Activated CD8-positive, alpha-beta memory T cell treated with anti-CD3 and anti-CD28 coated beads, Interleukin-2, amount 50 U/mL, for 24 hours (primary cell): ENCODE data around the gene FKRP.
"Not testable (repeated sequence)": the region's sequence is repeated elsewhere in the genome, so short reads cannot be mapped to it uniquely, and the experiment has no call there.

ENCODE experiments used
- DNase-seq: peaks from one replicate; pipeline ENCODE4 v3.0.0-alpha.2; 2020; ENCODE audit errors: extremely low read depth

FKRP gene, protein sequence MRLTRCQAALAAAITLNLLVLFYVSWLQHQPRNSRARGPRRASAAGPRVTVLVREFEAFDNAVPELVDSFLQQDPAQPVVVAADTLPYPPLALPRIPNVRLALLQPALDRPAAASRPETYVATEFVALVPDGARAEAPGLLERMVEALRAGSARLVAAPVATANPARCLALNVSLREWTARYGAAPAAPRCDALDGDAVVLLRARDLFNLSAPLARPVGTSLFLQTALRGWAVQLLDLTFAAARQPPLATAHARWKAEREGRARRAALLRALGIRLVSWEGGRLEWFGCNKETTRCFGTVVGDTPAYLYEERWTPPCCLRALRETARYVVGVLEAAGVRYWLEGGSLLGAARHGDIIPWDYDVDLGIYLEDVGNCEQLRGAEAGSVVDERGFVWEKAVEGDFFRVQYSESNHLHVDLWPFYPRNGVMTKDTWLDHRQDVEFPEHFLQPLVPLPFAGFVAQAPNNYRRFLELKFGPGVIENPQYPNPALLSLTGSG

DNA sequence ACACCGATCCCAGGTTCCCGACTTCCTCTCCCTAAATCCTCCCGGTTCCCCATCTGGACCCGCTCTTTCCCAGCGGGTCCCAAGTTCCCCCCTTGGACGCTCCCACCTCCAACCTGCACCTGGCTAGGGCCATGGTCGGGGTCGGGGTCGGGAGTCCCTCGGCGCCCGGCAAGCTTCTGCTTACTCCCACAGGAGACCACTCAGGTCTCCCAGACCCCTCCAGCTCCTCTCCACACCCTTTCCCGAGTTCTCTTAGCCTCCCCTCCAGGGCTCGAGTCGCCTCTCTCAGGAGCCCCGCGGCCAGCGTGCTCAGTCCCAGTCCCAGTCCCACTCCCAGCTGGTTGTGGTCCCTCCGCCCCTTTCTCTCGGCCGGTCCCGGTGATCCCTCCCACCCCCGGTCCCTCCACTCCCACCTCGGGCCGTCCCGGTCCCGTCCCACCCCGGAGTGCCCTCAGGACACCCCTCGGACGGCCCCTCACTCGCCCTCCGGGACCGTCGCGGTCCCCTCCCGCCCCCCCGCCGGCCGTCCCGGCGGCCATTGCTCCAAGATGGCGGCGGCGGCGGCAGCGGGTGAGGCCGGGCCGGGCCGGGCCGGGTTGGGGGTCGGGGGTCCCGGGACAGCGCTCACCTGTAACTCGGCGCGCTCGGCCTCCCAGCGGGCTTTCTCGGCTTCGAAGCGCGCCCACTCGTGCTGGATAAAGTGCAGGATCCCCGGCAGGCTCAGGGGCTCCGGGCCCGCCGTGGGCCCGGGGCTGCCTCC is at the start of gene FKRP:
FKRP (plus strand) TSS at position 537 of the 760 bp plus-strand sequence. CDS start 9,394 bp downstream, outside the sequence.
- DNase-seq, result no peak

- no peak for DNase-seq
These were observed 49.0 kb upstream of the FKRP start for GRCh38 chr19:46696866-46697203.

DNA sequence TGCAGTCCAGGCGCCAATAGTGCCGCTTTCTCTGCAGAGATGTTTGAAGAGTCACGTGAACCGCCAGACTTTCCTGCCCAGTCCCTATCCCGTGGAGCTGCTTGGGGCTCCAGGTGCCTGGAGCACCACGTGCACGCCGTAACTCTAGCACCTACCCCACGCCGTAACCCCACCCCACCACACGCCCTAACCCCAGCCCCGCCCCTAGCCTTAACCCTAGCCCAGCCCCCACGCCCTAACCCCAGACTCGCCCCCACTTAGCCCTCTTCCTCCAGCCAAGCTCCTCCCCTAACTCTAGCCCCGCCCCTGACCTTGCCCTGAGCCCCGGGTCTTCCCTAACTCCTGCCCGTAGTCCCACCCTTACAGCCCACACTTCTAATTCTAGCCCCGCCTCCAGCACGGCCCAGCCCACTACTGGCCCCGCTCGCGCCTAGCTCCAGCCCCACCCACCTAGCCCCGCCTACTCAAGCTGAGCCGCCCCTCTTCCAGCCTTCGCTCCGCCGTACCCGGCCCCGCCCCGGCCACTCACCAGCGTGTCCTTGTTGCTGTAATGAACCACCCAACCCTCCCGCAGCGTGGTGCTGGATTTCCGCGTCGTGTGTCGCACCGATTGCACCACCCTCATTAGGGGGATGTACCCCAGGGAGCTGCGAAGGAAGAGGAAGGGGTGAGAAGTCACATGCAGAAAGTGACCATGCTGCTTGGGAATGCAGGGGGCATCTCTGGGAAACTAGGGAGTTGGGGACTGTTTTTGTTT is 48.5 kb upstream of the FKRP start:
- no peak for DNase-seq

- no peak for DNase-seq
These were observed 47.2 kb upstream of the FKRP start for GRCh38 chr19:46698395-46699321.

- no peak for DNase-seq
These were observed 45.2 kb upstream of the FKRP start for GRCh38 chr19:46700704-46701103.

- DNase-seq, result peak; percentile 70
These were observed 41.3 kb upstream of the FKRP start for GRCh38 chr19:46704379-46705076.

GRCh38 chr19:46710687-46711086 is 35.2 kb upstream of the FKRP start:
- DNase-seq, result no peak

GRCh38 chr19:46712768-46713338 is 33.0 kb upstream of the FKRP start:
- not testable (repeated sequence) for DNase-seq

- DNase-seq, result peak; percentile 30
These were observed 31.9 kb upstream of the FKRP start for GRCh38 chr19:46713781-46714443.

GRCh38 chr19:46714444-46715106 is 31.3 kb upstream of the FKRP start:
- DNase-seq, result no peak

DNA sequence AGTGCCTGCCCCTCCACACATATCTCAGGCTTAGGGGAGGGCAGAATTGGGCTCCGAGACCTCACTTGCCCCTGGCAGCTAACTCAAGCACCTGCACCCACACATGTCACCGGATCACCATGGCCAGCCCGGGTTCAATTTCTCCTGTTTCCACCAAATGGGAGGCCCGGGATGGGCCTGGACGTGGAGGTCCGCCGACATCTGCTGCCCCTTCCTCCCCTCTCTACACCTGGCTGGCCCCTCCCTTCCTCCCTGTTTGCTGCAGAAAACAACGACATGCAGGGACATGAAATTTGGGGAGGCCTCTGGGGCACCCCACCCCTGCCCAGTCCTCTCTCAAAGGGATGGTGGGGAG is 30.3 kb upstream of the FKRP start:
- DNase-seq, result no peak

DNA sequence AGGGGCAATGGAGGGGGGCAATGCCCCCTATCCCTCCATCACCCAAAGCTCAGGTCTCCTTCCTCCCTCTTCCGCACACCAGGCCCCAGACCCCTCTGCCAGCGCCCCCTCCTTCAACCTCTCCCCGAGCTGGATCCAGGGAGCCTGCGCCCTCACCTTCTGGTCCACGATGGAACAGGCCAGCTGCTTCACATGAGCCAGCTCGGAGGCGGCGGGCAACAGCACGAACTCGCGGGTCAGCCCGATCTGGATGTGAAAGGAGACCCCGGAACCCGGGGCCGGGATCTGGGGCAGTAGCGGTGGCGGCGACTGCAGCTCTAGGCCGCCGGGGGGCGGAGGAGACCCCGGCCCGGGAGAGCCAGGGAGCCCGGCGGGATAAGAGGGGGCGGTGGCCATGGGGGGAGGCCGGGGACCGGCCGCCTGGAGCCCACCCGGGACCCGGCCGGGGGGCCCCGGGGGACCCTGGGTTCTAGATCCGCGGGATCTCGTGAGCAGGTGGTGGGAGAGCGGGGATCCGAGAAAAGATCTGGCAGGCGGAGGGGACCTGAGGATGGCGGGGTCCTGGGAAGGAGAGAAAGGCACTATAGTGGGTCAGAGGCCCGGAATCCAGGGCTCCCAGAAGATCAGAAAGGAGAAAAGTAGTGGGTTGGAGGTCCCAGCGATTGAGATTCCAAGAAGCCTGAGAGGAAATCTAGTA is 29.7 kb upstream of the FKRP start:
- DNase-seq, result no peak

- DNase-seq, result no peak
These were observed 29.2 kb upstream of the FKRP start for GRCh38 chr19:46716672-46717033.

GRCh38 chr19:46717034-46717715 is 28.7 kb upstream of the FKRP start, which contains the start of gene PRKD2:
TSS of gene PRKD2 (minus strand) at chr19:46717114. CDS start at chr19:46716370, 744 bp downstream.
- DNase-seq, result peak; percentile 72

DNA sequence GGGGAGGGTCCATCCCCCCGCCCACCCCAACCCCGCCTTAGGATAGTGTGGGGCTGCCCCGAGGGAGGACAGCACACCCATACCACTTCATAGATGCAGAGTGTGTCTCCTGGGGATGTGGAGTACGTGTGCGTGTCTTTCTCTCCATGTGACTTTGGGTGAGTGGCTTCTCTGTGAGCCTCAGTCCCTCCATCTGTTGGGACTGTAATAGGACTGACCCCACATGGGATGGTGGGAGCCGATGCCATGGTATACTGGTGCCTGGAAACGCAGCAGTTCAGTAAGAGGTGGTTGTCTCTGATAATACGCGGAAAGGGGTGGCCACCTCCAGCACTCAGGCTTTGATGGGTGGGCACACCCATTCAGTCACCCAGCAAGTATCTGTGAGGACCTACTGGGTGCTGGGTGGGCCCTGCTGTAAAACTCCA is 28.1 kb upstream of the FKRP start:
- DNase-seq, result no peak

- peak; percentile 24 for DNase-seq
These were observed 27.5 kb upstream of the FKRP start for GRCh38 chr19:46718157-46718933.
